ENCODE data around the gene TLCD3A. TPM values are rescaled to one million over a fixed set of nuclear protein-coding genes. Genes with fewer than 3 reads are reported as not detected.

Gene TLCD3A
- total RNA-seq, 1 donor from 2014 or later = 9.4 TPM

- no peak for TF ChIP-seq CTCF (IDR thresholded peaks at IDR 0.05; ENCODE audit: partially characterized antibody, unreplicated experiment)
- H3K4me3 Mint-ChIP-seq (ENCODE audit: unreplicated experiment) = no peak overlapping the region
- DNase-seq = no peak
- H3K27me3 Mint-ChIP-seq (ENCODE audit: unreplicated experiment) = no peaks in the 10 kb centered on the region
- H3K4me1 Mint-ChIP-seq (ENCODE audit: low read depth, unreplicated experiment) = peaks cover 2% of the 10 kb centered on the region
- no peaks in the 10 kb centered on the region for H3K9me3 Mint-ChIP-seq (ENCODE audit: unreplicated experiment)
- no peaks in the 10 kb centered on the region for H3K36me3 Mint-ChIP-seq (ENCODE audit: unreplicated experiment)
- no peak overlapping the region for H3K27ac Mint-ChIP-seq (ENCODE audit: unreplicated experiment)
These were observed 33.1 kb upstream of the TLCD3A start for GRCh38 chr17:699345-699744.

- no peaks in the 10 kb centered on the region for H3K27me3 Mint-ChIP-seq (ENCODE audit: unreplicated experiment)
- H3K4me1 Mint-ChIP-seq (ENCODE audit: low read depth, unreplicated experiment) = peaks cover 2% of the 10 kb centered on the region
- no peaks in the 10 kb centered on the region for H3K9me3 Mint-ChIP-seq (ENCODE audit: unreplicated experiment)
- DNase-seq = no peak
- peak; percentile 88 for TF ChIP-seq CTCF (IDR thresholded peaks at IDR 0.05; ENCODE audit: partially characterized antibody, unreplicated experiment)
- H3K27ac Mint-ChIP-seq (ENCODE audit: unreplicated experiment) = no peak overlapping the region
- no peak overlapping the region for H3K4me3 Mint-ChIP-seq (ENCODE audit: unreplicated experiment)
- H3K36me3 Mint-ChIP-seq (ENCODE audit: unreplicated experiment) = no peaks in the 10 kb centered on the region
These were observed 31.8 kb upstream of the TLCD3A start for GRCh38 chr17:700504-701094.

GRCh38 chr17:703081-703875 lies 29.1 kb upstream of the TLCD3A start:
- Mint-ChIP-seq H3K4me3 (ENCODE audit: unreplicated experiment) (no peak overlapping the region), H3K27ac (ENCODE audit: unreplicated experiment) (no peak overlapping the region), H3K4me1 (ENCODE audit: low read depth, unreplicated experiment) (peaks cover 2% of the 10 kb centered on the region), H3K36me3 (ENCODE audit: unreplicated experiment) (no peaks in the 10 kb centered on the region), H3K9me3 (ENCODE audit: unreplicated experiment) (no peaks in the 10 kb centered on the region), H3K27me3 (ENCODE audit: unreplicated experiment) (no peaks in the 10 kb centered on the region)
- TF ChIP-seq CTCF (IDR thresholded peaks at IDR 0.05; ENCODE audit: partially characterized antibody, unreplicated experiment) = no peak
- DNase-seq = no peak

GRCh38 chr17:704111-704864 lies 28.1 kb upstream of the TLCD3A start:
- H3K9me3 Mint-ChIP-seq (ENCODE audit: unreplicated experiment) = no peaks in the 10 kb centered on the region
- no peaks in the 10 kb centered on the region for H3K27me3 Mint-ChIP-seq (ENCODE audit: unreplicated experiment)
- no peak for TF ChIP-seq CTCF (IDR thresholded peaks at IDR 0.05; ENCODE audit: partially characterized antibody, unreplicated experiment)
- H3K27ac Mint-ChIP-seq (ENCODE audit: unreplicated experiment) = no peak overlapping the region
- peaks cover 2% of the 10 kb centered on the region for H3K4me1 Mint-ChIP-seq (ENCODE audit: low read depth, unreplicated experiment)
- H3K4me3 Mint-ChIP-seq (ENCODE audit: unreplicated experiment) = no peak overlapping the region
- H3K36me3 Mint-ChIP-seq (ENCODE audit: unreplicated experiment) = no peaks in the 10 kb centered on the region
- no peak for DNase-seq
